Bronchial epithelial cell (primary cell): ENCODE results near the gene AGBL1. TPM values are rescaled to one million over a fixed set of nuclear protein-coding genes. Genes with fewer than 3 reads are reported as not detected.
"Not testable (repeated sequence)": the region's sequence is repeated elsewhere in the genome, so short reads cannot be mapped to it uniquely, and the experiment has no call there.

Experiments
- DNase-seq: peaks from one replicate; pipeline ENCODE4 v3.0.0-alpha.2; 2010; ENCODE audit warnings: low read depth
- FAIRE-seq: peaks from 2 replicates; lab custom pipeline; 2011; peaks lifted over from hg19 to GRCh38; lab: Jason Lieb, UNC
- H3K27me3 ChIP-seq: 2 replicates; pipeline ENCODE4 v1.5.1; 2011; ENCODE audit warnings: low read length; ENCODE audit not compliant: control insufficient read depth, insufficient read depth
- H3K36me3 ChIP-seq: 2 replicates; pipeline ENCODE4 v1.5.1; 2011; ENCODE audit warnings: low read length; ENCODE audit not compliant: control insufficient read depth, insufficient read depth
- H3K4me3 ChIP-seq: 2 replicates; pipeline ENCODE4 v1.5.1; 2011; ENCODE audit warnings: mild to moderate bottlenecking, low read depth, low read length, control low read depth
- CTCF ChIP-seq: IDR thresholded peaks from 2 replicates; pipeline ENCODE4 v1.5.1; 2011; ENCODE audit warnings: mild to moderate bottlenecking, moderate library complexity, low read length, control low read depth, inconsistent platforms; ENCODE audit not compliant: insufficient read depth, severe bottlenecking
- total RNA-seq: library from RNA; depleted of rRNA; stranded (reverse); fragments of >200 nt; gene quantifications from 2 replicates; pipeline ENCODE4 v1.2.1, GENCODE V29; 2014

AGBL1 gene
- total RNA-seq, 1 donor from 2014 or later: not detected

DNA sequence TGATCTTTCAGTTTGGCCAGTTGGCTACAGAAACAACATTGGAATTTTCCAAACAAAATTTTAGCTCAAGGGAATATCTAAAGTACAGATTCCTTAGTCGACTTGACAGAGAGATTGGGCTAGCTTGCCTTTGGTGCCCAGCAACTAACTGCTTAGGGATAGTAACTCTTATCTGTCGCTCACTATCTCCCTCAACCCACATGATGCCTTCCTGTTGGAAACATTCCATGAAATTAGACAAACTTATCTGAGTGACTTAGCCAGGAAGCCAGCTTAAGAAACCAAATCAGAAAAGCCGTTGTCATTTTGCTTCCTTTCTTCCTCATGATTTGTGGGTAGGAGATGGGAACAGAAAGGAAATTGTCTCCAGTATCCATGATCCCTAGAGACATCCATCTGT lies 791.2 kb downstream of the AGBL1 start:
- no peaks in the 10 kb centered on the region for H3K36me3 ChIP-seq
- DNase-seq (no peak), FAIRE-seq (no peak)
- no peak overlapping the region for H3K4me3 ChIP-seq
- no peaks in the 10 kb centered on the region for H3K27me3 ChIP-seq
- TF ChIP-seq CTCF: no peak

- no peaks in the 10 kb centered on the region for H3K36me3 ChIP-seq
- no peak for DNase-seq
- no peak overlapping the region for H3K4me3 ChIP-seq
- no peaks in the 10 kb centered on the region for H3K27me3 ChIP-seq
- no peak for TF ChIP-seq CTCF
- no peak for FAIRE-seq
Observed at GRCh38 chr15:86871964-86872363, 792.3 kb downstream of the AGBL1 start.

- DNase-seq: no peak
- TF ChIP-seq CTCF: no peak
- H3K4me3 ChIP-seq: no peak overlapping the region
- no peaks in the 10 kb centered on the region for H3K27me3 ChIP-seq
- H3K36me3 ChIP-seq: no peaks in the 10 kb centered on the region
- no peak for FAIRE-seq
Observed at GRCh38 chr15:86872782-86873181, 793.1 kb downstream of the AGBL1 start.

DNA sequence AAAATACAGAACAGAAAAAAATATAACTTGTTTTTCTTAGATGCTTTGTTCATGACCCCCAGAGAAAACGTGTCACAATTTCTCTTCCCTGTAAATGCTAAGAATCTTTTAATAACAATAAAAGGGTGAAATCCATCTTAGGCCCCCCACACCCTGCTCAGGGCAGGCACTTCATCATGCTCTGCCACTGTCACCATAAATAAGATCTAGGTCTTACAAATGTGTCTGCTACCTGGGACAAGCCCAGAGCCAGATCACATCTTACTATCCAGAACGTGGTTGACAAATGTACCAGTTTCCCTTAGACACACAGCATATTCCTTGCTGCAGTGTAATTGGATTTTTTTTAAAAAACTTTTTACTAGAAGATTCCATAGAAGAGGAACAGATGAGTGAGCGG lies 795.4 kb downstream of the AGBL1 start:
- no peak for FAIRE-seq
- no peak for DNase-seq
- no peak overlapping the region for H3K4me3 ChIP-seq
- H3K36me3 ChIP-seq: no peaks in the 10 kb centered on the region
- no peak for TF ChIP-seq CTCF
- H3K27me3 ChIP-seq: no peaks in the 10 kb centered on the region

DNA sequence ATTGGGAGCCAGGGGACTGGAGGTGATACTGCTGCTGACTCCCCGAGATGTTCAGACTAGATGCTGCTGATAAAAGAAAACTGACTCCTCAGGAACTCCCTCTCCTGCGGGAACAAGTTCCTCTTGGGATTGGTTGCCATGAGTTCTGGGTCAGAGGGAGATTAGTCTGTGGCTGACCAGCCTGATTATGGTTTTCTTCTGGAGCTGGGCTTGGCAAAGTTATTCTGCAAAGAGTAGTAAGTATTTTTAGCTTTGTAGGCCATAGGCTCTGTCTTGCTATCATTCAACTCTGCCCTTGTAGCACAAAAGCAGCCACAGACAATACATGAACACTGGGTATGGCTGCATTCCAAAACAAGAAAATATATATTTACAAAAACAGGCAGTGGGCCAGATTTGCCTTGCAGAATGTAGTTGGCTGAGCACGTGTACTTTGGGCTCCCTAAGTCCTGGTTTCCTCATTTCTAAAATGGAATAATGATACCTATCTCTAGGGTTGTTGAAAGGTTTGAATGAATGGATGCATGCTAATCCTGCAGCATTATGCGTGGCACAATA lies 796.8 kb downstream of the AGBL1 start:
- Histone ChIP-seq H3K27me3 (no peaks in the 10 kb centered on the region), H3K4me3 (no peak overlapping the region), H3K36me3 (no peaks in the 10 kb centered on the region)
- DNase-seq (no peak), FAIRE-seq (peak; percentile 32)
- no peak for TF ChIP-seq CTCF

DNA sequence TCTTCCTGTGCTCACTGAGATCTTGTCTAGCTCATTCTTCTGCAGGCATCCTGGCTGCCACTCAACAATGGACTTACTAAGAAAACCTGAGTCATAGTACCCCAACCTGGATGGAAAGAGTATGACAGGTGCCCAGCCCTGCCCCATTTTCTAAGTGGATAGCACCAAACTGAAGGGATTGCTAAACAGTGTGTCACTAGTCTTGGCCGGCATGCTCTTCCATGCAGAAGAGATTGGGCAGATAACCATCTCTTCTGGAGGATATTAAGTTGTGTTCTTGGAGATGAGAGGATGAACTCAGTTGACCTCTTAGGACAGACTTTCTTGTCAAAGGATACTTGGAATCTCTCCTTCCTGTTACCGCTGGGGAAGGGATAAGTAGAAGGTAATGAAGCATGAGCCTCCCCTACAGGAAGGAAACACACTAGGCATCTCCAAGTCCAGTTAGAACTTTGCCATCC lies 797.5 kb downstream of the AGBL1 start:
- no peak for FAIRE-seq
- no peak for TF ChIP-seq CTCF
- no peak for DNase-seq
- Histone ChIP-seq H3K27me3 (no peaks in the 10 kb centered on the region), H3K36me3 (no peaks in the 10 kb centered on the region), H3K4me3 (no peak overlapping the region)

- H3K36me3 ChIP-seq, H3K27me3 ChIP-seq, DNase-seq, H3K4me3 ChIP-seq: not testable (repeated sequence)
- peak; percentile 87 for FAIRE-seq
Observed at GRCh38 chr15:86878844-86879243, 799.2 kb downstream of the AGBL1 start.
